Urinary bladder (tissue), 4 donors: ENCODE results near the gene WDR11. TPM values are rescaled to one million over a fixed set of nuclear protein-coding genes. Genes with fewer than 3 reads are reported as not detected.

ENCODE experiments used
- DNase-seq: peaks from one replicate; pipeline ENCODE4 v3.0.0-alpha.2; 2015; ENCODE audit errors: extremely low spot score
- H3K27ac ChIP-seq: one replicate; pipeline ENCODE4 v1.5.1; 2013; ENCODE audit warnings: low read depth, mild to moderate bottlenecking, moderate library complexity
- H3K36me3 ChIP-seq: one replicate; pipeline ENCODE4 v1.6.1; 2013; ENCODE audit warnings: mild to moderate bottlenecking, moderate library complexity; ENCODE audit not compliant: insufficient read depth
- H3K4me1 ChIP-seq: one replicate; pipeline ENCODE4 v1.6.1; 2013; ENCODE audit warnings: mild to moderate bottlenecking, moderate library complexity; ENCODE audit not compliant: insufficient read depth
- H3K4me3 ChIP-seq: one replicate; pipeline ENCODE4 v1.5.1; 2013; ENCODE audit warnings: low read depth, low read length
- WGBS: extraction: QIAGEN DNeasy Blood & Tissue Kit; methylation state at CpG from one replicate; pipeline ENCODE4 v1.1.7; 2013; 5-methylcytosine and 5-hydroxymethylcytosine counted together
- polyA plus RNA-seq: library from polyadenylated mRNA; stranded (reverse); fragments of 200-250 nt; gene quantifications from one replicate; pipeline ENCODE4 v1.2.3, GENCODE V29; 2013
- total RNA-seq: library from RNA; depleted of rRNA; stranded (reverse); fragments of >200 nt; gene quantifications from one replicate; pipeline ENCODE4 v1.2.3, GENCODE V29; 2014
- donor health status: healthy with polysubstance abuse.
- donor health status: healthy.

WDR11 gene
- total and polyA plus RNA-seq, 2 donors, result 27.9 to 101 TPM

GRCh38 chr10:120828763-120829319 lies 22.3 kb upstream of the WDR11 start:
- Histone ChIP-seq H3K4me1 (no peaks in the 10 kb centered on the region), H3K36me3 (no peaks in the 10 kb centered on the region), H3K4me3 (no peak overlapping the region), H3K27ac (no peak overlapping the region)
- DNase-seq, result no peak
- WGBS, result 72% methylated on average over 3 of the region's 3 CpGs

GRCh38 chr10:120832106-120832505 lies 19.1 kb upstream of the WDR11 start:
- no peak overlapping the region for H3K4me3 ChIP-seq
- no peak for DNase-seq
- H3K27ac ChIP-seq, result no peak overlapping the region
- WGBS, result 81% methylated on average over 9 of the region's 9 CpGs
- no peaks in the 10 kb centered on the region for H3K36me3 ChIP-seq
- H3K4me1 ChIP-seq, result no peaks in the 10 kb centered on the region

DNA sequence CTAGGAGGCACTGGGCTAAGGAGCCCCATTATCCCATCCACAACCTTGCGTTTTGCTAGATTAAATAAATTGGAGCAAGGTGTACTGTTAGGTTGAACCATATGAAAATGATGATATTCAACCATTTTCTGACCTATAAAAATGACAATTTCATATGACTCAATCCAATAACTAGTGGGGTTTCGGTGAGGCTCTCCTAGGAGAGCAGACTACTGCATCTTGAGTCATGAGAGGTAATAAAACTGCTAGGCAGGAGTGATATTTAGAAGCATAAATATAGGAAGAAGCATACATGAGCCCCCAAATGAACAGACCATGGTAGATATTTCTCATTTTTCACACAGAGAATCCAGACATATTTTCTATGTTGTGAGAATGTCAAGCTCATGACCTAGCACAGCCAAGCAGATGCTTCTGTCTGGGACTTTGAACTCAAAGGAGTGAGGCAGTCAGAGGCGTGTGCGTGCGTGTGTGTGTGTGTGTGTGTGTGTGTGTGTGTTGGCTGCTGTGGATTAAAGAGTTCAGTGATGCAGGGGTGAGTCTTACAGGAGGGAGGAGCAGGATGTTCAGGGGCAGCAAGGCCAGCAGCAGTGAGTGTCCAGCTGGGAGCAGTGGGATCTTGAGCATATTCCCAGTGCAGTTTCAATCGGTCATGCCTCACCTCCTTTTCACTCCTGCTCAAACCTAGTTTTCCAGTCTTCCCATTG lies 17.8 kb upstream of the WDR11 start:
- 66% methylated on average over 6 of the region's 6 CpGs for WGBS
- Histone ChIP-seq H3K4me3 (no peak overlapping the region), H3K36me3 (no peaks in the 10 kb centered on the region)

DNA sequence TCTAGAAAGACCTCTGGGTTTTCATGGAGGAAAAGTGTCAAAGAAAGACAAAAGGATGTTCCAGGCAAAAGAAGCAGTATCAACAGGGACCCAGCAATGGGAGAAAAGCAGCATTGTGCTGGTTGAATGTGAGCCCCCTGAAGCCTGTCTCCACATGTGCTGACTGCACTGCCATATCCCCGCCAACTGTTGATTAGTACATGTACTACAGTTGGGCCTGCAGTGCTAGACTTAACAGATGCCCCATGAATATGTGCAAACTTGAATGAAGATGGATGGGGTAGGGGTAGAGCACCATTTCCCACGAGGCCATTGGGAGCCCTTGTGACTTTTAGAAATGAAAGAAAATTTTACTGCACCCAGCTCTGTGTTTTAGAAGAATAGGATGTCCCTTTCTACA lies 15.6 kb upstream of the WDR11 start:
- DNase-seq, result no peak
- H3K4me3 ChIP-seq, result no peak overlapping the region
- no peak overlapping the region for H3K27ac ChIP-seq
- H3K4me1 ChIP-seq, result no peaks in the 10 kb centered on the region
- WGBS, result 49% methylated on average over 2 of the region's 2 CpGs
- no peaks in the 10 kb centered on the region for H3K36me3 ChIP-seq

More for the DNA sequence above, 17.8 kb upstream of the WDR11 start:
- DNase-seq, result no peak
- Histone ChIP-seq H3K27ac (no peak overlapping the region), H3K4me1 (no peaks in the 10 kb centered on the region)

GRCh38 chr10:120838941-120839340 lies 12.2 kb upstream of the WDR11 start:
- Histone ChIP-seq H3K4me1 (no peaks in the 10 kb centered on the region), H3K4me3 (no peak overlapping the region), H3K36me3 (no peaks in the 10 kb centered on the region), H3K27ac (no peak overlapping the region)
- WGBS, result 77% methylated on average over 3 of the region's 3 CpGs
- no peak for DNase-seq

DNA sequence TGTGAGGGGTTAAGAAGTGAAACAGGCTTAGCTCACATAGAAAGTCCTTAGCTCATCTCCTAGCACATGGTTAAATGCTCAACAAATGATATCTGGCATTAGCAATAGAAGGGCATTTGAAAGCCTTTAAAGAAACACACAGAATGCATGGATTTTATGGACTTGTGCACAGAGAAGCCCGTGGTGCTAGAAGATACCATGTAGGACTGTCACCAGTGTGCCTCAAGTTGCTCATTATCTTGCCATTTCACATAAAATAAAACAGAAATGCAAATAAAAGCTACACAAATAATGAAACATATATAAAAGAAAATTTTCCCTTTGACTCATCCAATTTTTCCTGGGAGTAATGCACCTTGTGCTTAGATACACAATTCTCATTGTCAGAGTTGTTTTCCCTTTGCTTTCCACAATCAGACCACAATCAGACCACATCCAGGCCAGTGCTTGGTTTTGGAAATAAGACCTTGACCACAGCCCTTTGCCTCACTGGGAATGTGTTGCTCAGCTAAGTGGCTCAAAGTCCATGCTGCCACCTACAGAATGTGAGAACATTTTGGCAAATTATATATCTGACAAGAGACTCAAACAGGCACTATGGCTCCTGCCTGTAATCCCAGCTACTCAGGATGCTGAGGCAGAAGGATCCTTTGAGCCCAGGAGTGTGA lies 9.5 kb upstream of the WDR11 start:
- Histone ChIP-seq H3K4me3 (no peak overlapping the region), H3K36me3 (no peaks in the 10 kb centered on the region), H3K27ac (no peak overlapping the region), H3K4me1 (no peaks in the 10 kb centered on the region)
- DNase-seq, result no peak
- 71% methylated on average over 1 of the region's 1 CpG for WGBS

DNA sequence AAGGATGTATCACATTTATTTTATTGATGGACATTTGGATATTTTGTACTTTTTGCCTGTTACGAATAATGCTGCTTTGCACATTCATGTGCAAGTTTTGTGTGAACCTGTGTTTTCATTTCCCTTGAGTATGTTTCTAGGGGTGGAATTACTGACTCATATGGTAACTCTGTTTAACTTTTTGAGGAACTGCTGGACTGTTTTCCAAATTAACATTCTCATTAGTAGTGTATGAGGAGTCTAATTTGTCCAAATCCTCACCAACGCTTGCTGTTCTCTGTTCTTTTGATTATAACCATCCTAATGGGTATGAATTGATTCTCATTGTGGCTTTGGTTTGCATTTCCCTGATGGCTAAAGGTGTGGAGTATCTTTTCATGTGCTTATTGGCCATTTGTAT lies 3.2 kb downstream of the WDR11 start:
- no peak for DNase-seq
- no peaks in the 10 kb centered on the region for H3K36me3 ChIP-seq
- WGBS, result 98% methylated on average over 2 of the region's 2 CpGs

DNA sequence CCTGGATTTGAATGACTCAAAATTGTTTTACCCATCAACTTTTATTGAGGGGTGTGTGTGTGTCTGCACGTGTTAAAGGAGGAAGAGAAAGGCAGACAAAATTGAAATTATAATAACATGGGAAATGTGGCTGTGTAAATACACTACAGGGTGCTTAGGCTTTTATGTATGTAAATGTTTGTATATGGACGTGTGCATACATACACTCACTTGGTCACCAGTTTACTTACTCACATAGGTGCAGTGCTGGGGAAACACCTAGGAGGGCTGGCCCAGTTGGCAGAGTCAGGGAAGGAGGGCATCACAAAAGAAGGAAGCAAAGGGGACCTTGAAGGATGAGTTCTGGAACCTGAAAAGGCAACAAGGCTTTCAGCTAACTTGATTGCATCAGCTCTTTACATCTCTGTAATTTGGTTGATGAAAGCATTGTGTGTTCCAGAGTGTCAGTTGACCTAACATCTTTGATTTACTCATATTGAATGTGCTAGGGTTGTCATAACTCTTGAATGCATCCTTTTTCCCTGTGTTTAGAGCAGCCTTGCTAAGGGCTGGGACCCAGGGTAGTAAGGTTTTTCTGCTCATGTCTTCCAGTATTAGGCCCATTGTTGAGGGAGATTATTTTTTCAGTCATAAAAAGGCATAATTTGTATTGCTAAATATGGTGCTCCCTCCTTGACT lies 10.2 kb downstream of the WDR11 start:
- no peaks in the 10 kb centered on the region for H3K4me1 ChIP-seq
- no peak overlapping the region for H3K27ac ChIP-seq
- no peak overlapping the region for H3K4me3 ChIP-seq
- no peak for DNase-seq
- peaks cover 3% of the 10 kb centered on the region for H3K36me3 ChIP-seq
- 83% methylated on average over 2 of the region's 2 CpGs for WGBS

More for the DNA sequence above, 3.2 kb downstream of the WDR11 start:
- H3K4me3 ChIP-seq, result no peak overlapping the region
- H3K4me1 ChIP-seq, result peaks cover 1% of the 10 kb centered on the region
- no peak overlapping the region for H3K27ac ChIP-seq

DNA sequence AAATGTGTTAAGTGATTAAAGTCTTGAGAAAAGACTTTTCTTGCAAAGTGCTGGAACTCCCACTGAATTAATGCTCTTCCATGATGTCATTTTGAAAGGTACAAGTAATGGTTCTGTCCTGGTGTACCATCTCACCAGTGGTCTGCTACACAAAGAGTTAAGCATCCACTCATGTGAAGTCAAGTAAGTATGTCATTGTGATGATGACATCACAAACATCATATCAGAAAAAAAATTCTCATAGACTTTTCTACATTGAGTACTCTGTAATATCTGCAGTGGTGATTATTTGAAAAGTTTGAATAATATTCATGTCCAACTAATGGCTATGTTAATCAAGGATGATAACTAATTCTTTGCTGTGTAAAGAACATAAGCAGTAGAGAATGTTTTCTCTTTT lies 22.6 kb downstream of the WDR11 start:
- H3K36me3 ChIP-seq, result peaks cover 6% of the 10 kb centered on the region
- no peaks in the 10 kb centered on the region for H3K4me1 ChIP-seq
- no peak overlapping the region for H3K27ac ChIP-seq
- no peak overlapping the region for H3K4me3 ChIP-seq
- no peak for DNase-seq

- no peaks in the 10 kb centered on the region for H3K4me1 ChIP-seq
- no peak overlapping the region for H3K27ac ChIP-seq
- no peaks in the 10 kb centered on the region for H3K36me3 ChIP-seq
- no peak for DNase-seq
- no peak overlapping the region for H3K4me3 ChIP-seq
- WGBS, result 82% methylated on average over 1 of the region's 1 CpG
These were observed 31.9 kb downstream of the WDR11 start for GRCh38 chr10:120883071-120883470.

DNA sequence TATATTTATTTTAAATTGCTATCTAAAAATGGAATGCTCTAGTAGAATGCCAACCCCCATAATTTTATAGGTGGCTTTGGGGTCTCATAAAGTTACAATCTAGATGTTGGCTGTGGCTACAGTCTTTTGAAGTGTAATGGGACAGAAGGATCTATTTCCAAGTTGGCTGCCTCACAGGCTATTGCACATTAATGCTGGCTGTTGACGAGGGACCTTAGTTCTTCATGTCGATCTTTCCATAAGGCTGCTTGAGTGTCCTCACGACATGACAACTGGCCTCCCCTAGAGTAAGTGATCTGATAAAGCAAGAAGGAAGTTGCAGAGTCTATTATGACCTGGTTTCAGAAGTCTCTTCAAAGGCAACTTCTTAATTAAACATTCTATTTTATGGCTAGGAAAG lies 36.3 kb downstream of the WDR11 start:
- 70% methylated on average over 3 of the region's 3 CpGs for WGBS
- H3K27ac ChIP-seq, result no peak overlapping the region
- no peaks in the 10 kb centered on the region for H3K36me3 ChIP-seq
- H3K4me3 ChIP-seq, result no peak overlapping the region
- H3K4me1 ChIP-seq, result no peaks in the 10 kb centered on the region
- no peak for DNase-seq

DNA sequence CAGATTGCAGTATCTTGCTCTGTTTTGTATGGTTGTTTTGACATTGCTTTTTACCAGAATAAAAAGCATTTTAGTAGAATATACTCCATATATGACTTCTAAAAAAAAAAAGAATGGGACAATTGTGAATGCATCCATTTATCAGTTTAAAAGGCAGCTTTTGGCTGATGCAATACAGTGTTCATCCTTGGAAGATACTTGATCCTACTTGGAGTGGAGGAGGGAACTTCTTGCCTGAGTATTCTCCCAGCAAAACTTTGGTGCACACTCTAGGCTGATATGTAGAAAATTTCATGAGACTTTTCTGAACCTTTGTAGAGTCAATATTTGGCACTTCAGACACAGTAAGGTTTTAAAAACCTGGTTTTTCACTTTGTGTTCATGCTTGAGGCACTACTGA lies 40.2 kb downstream of the WDR11 start:
- H3K4me3 ChIP-seq, result no peak overlapping the region
- no peaks in the 10 kb centered on the region for H3K36me3 ChIP-seq
- H3K4me1 ChIP-seq, result no peaks in the 10 kb centered on the region
- no peak for DNase-seq
- H3K27ac ChIP-seq, result no peak overlapping the region

GRCh38 chr10:120894556-120894955 lies 43.4 kb downstream of the WDR11 start:
- 94% methylated on average over 1 of the region's 1 CpG for WGBS
- Histone ChIP-seq H3K36me3 (no peaks in the 10 kb centered on the region), H3K4me3 (no peak overlapping the region), H3K27ac (no peak overlapping the region), H3K4me1 (no peaks in the 10 kb centered on the region)
- no peak for DNase-seq

DNA sequence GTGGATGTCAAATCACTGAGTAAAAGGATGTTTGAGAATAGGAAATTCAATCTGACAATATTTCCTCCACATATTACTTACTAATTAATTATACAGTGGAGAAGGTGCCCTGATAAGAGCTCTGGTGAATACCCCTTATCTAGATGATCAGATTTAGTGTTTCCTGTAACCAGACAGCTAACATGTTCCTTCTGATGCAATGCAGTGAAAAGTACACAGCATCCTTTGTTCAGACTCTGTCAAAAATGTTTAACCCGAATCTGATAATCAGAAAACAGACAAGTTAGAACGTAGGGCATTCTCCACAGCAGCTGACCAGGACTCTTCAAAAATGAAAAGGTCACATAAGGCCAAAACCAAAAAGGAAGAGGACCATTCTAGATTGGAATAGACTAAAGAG lies 46.2 kb downstream of the WDR11 start:
- WGBS, result 45% methylated on average over 2 of the region's 2 CpGs
- DNase-seq, result no peak

More for the DNA sequence above, 46.2 kb downstream of the WDR11 start:
- Histone ChIP-seq H3K4me1 (no peaks in the 10 kb centered on the region), H3K4me3 (no peak overlapping the region), H3K36me3 (peaks cover 6% of the 10 kb centered on the region), H3K27ac (no peak overlapping the region)
